ENCODE measurements around the gene SOX5.

GRCh38 chr12:23987046-23987445 lies 37.6 kb upstream of the SOX5 start:
- TF ChIP-seq POLR2A (IDR thresholded peaks at IDR 0.05) = no peak
- TF ChIP-seq, protein P1, sequence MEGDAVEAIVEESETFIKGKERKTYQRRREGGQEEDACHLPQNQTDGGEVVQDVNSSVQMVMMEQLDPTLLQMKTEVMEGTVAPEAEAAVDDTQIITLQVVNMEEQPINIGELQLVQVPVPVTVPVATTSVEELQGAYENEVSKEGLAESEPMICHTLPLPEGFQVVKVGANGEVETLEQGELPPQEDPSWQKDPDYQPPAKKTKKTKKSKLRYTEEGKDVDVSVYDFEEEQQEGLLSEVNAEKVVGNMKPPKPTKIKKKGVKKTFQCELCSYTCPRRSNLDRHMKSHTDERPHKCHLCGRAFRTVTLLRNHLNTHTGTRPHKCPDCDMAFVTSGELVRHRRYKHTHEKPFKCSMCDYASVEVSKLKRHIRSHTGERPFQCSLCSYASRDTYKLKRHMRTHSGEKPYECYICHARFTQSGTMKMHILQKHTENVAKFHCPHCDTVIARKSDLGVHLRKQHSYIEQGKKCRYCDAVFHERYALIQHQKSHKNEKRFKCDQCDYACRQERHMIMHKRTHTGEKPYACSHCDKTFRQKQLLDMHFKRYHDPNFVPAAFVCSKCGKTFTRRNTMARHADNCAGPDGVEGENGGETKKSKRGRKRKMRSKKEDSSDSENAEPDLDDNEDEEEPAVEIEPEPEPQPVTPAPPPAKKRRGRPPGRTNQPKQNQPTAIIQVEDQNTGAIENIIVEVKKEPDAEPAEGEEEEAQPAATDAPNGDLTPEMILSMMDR (IDR thresholded peaks at IDR 0.05) = no peak

Measured in heart left ventricle (tissue), 13 donors.